Measurements from ENCODE around the gene RARRES2.
A peak's percentile ranks its signal among the peaks of the same experiment; 100 is the strongest.
"Not testable (repeated sequence)": the region's sequence is repeated elsewhere in the genome, so short reads cannot be mapped to it uniquely, and the experiment has no call there.

Gene RARRES2

DNA sequence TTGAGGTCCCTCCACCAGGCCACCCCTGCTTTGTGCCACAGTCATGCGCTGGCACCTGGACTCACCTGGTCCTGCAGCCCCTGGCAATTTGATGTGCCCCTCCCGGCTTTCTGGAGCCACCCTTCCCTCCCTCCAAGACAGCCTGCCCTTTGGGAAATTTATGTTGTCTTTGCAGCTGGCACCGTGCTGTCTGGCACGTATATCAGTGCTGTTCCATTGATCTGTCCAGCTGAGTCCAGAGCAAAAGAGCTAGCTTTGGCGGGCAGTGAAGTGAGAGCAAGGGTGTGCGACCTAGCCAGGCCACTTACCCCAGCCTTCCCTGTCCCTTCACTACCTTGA is 5.7 kb downstream of the RARRES2 start:
- no peak for DNase-seq

DNA sequence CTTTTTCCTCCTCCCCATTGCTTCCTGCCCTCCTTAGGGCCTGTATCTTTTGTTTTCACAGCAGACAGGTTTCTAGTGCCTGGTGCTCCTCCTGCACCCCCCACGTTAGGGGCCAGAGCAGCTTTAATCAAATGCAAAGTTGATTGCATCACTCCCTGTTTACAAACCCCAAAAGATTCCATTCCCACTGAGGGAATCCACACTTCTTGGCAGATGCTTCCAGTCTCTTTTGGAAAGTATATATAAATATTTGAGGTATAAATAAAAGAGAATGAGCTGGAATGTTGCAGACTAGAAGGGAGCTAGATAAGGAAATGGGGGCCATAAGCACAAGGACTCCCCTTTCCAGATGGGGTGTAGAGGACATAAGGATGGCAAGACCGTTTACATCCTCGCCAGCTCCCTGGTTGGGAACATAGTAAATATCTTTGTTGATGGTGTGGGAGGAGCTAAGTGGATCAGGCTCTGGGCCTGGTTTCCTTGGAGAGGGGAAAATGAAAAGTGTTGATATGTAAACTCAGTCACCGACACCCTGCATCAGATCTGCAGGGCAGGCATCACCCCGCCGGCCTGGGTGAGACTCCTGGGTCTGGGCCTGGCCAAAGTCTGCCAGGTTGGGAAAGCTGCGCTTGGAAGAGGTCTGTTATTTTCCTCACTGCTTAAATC is 6.2 kb downstream of the RARRES2 start:
- peak; percentile 32 for DNase-seq

DNA sequence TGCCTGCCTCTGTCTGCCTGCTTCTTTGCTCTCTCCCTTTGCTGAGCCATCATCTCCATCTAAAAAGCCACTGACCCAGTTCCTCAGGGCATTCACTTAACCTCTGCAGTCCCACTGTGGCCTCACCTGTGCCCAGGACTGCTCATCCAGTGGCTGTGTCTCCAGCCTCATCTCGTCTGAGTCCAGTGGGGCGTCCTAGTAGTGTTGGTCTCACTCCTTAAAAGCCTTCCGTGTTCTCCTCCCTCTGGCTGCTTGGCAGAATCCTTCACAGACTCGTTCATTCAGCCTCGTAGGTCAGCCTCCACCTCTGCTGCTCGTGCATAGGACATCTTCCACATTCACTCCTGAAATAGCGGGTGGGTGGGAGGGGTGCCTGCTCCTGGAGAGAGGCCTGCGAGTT is 7.3 kb downstream of the RARRES2 start:
- DNase-seq: no peak

DNA sequence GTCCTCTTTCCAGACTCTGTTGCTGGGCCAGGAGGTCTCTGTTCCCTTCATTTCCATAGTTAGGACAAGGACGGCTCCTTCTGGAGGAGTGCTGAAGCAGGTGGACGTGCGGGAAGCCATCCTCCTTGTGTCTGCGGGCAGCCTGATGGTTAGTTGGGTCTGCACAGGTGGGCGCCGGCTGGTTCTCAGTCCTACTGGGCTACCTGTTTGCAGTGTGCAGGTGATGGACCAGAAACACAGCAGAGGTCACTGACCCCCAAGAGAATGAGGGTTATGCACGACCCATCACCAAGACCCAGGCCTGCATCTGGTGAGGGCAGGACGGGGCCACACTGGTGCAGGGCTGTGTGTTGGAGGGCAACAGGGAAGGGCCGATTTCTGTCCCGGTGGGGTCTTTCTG is 7.8 kb downstream of the RARRES2 start:
- DNase-seq: peak; percentile 32

DNA sequence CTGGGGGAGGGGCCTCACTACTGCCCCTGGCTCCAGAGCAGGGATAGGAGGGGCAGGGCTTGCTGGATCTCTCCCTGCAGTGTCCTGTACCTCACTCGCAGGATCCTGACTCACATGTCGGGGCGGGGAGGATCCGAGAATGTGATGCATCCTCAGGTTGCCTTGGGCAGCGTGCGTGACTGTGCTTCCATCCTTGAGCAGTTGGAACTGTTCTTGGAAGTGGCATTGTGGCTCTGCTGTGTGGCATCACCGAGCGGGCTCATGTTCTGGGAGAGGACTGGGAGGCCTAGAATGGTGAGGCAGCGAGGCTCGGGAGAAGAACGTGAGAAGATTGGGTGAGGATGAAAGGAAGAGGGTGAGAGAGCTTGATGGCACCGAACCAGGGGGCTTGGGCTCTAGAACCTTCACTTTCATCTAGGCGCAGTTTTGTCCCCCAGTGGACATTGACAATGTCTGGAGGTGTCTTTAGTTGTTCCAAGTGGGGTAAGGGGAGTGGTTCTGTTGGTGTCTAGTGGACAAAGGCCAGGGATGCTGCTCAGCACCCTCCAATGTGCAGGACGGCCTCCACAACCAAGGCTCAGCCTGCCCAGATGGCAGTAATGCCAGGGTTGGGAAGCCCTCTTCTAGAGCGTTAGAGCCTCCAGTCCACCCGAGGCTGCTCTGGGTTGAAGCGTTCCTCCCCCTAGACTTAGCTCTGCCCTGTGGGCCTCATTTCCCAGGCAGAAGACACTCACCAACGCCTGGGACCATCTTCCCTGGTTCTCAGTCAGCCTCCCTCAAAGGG is 8.4 kb downstream of the RARRES2 start:
- DNase-seq: no peak

DNA sequence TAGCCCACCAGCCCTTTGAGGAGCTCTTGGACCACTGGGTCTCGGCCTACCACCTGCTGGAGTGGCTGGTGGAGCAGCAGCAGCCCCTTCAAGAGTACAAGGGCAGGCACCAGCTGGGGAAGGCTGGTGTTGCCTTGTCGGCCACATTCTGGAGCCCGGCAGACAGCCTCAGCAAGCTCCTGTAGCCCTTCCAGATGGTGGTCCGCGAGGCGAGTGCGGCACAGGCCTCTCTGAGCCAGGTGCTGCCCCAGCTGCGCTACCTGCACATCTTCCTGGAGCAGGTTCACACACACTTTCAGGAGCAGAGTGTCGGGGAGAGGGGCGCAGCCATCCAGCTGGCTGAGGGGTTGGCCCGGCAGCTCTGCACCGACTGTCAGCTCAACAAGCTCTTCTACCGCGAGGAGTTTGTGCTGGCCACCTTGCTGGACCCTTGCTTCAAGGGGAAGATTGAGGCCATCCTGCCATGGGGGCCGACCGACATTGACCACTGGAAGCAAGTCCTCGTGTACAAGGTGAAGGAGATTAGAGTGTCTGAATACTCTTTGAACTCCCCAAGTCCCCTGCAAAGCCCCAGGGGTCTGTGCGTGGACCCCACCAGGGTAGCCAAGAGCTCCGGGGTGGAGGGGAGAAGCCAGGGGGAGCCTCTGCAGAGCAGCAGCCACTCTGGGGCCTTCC is 11.1 kb downstream of the RARRES2 start:
- DNase-seq: peak; percentile 48

DNA sequence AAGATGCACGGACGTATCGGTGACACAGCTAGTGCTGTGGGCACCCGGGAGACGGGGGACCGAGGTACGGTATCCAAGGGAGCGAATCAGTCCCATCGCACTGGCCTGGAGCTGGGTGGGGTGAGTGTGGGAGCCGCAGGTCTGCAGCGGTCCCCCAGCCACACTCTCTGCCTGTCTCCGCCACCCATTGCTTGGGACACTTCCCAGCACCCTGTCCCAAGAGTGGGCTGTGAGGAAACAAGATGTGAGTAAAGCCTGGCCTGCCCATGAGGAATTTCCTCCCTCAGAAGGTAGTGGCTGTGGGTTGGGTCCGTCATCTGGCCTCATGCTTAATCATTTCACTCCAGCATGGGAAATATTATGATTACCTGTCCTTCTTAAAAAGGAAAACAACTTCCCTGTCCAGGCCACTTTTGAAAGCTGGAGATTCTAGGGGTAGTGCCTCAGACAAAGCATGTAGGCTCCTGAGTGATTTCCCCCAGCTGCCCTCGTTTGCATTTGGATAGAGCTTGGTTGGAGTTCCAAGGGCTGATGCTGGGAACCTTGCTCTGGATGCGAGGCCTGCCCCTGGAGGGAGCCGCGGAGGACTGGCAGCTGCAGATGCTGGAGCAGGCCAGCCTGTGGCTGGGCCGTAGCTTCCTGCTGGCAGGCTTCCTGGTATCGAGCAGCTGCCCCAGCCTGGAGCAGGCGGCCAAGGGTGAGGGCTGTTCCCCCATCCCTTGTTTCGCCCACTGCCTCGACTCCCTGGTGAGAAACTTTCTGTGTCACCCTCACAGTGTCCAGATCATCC is 11.9 kb downstream of the RARRES2 start:
- DNase-seq: peak; percentile 60

DNA sequence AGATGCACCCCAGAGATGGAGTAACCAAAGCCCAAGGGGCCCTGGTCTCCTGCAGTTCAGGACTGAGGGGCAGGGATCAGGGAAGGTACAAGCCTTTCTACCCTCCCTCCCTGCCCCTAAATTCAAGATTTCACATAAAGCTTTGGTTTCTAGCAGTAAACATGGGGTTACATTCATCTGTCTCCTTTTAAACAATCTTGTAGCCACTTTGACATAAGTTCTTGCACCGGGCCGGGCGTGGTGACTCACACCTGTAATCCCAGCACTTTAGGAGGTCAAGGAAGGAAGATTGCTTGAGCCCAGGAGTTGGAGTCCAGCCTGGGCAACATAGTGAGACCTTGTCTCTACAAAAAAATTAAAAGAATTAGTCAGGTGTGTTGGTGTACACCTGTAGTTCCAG is 14.1 kb downstream of the RARRES2 start:
- no peak for DNase-seq

DNA sequence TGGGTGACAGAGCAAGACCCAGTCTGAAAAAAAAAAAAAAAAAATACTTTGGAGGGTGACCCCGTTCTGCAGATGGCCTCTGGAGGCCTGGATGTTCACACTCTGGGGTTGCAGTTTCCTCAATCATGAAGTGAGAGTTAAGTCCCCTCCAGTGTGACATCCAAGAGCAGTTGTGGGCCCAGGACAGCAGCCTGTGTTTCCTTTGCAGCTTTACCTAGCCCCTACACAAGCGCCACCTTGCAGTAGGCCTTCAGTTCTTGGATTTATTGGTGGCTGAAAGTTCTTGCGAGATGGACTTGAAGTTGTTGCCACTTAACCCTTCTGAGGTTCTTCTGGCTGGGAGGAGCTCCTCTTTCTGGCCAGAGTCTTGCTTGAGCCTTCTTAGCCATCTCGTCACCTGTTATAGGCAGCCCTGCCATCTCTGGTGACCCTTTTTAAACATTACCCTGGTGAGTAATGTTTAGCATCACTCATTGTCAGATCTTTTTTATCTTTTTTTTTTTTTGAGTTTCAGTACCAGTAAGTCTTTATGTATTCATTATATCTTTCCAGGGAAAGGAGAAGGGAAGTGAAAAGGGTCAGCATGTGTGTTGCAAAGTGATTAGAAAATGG is 14.7 kb downstream of the RARRES2 start:
- no peak for DNase-seq

DNA sequence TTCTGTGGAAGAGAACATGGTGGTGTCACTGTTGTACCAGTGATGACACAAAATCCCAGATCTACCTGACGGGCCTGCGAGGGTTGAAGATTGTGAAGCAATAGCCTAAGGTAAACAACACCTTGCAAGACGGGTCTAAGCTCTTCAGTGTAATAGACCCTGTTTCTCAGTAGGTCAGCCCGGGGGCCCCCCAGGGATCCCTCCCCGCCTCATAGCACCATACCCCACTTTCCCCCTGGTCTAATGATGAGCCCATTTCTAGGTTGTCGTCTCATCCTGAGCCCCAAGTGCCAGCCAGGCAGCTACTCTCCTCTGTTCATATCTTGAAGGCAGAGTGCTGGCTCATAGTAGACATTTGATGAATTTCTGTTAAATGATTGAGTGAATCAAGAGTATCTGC is 15.5 kb downstream of the RARRES2 start:
- DNase-seq: no peak

DNA sequence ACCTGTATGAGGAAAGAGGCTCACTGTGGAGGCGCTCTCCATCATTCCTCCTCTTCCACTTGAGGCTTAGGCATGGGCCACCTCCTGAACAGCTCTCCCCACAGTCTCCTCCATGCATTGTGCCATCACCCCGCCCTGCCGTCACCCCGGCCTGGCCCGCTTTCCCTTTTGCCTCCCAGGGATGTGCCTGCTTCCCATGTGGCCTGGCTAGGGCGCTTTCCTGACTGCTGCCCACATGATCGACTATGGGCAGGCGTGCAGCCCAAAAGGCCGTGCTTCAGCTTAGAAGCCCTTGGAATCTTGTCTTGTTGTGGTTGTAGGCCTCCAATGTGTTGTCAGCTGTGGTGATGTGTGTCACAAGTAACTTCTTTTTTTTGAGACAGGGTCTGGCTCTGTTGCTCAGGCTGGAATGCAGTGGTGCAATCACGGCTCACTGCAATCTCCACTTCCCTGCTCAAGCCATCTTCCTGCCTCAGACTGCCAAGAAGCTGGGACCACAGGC is 16.3 kb downstream of the RARRES2 start:
- peak; percentile 29 for DNase-seq

DNA sequence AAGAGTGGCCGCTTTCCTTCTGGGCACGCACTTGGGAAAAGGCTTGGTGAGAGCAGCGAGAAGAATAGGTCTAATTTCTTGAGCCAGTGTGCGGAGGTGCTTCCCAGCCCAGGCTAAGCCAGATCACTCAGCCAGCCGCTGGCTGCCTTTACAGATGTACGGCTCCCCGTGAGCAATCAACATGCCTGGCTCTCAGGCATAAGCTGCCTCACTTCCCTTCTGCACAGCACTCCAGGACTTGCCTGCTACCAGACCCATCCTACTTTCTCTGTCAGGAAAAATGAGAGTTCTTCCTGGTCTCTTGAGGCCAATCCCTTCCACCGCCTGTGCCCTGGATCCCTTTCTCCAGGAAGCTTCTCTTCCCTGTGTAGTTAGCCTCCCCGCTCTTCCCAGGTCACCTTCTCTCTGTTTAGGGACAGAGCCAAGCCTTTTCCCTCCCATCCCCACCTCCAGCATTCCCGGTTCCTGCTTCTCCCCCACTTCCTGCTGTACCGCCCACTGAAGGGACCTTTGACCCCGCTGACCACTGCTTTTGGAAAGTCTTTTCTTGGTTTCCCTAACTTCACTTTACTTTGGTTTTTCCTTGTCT is 17.0 kb downstream of the RARRES2 start:
- DNase-seq: peak; percentile 44

DNA sequence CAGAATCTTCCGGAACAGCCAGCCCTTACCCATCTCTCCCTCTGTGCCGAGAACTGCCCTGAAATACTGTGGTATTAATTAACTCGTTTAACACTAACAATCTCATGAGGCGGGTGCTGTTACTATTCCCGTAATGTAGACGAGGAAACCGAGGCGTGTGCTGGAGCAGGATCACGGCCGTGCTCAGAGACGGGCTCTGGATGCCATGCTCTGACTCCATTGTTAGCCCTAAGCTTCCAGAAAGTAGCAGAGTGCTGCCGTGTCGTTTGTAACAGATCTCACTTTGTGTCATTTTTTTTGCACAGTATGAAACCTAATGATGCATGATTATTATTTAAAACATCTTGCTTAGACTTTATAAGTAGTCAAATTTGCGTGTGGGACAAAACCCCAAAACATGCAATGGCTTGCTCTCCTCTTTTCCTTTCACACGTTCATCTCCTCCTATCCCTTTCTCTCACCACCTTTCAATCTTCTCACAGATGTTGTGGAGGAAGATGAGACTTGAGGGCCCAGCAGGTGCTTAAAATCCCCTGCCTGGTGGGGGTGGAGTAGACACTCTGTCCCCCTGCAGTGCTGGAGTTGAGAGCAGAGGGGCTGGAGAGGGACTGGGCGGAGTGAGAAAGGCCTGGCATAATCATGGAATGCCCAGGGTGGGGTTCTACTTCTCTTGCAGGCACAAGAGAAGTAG is 17.6 kb downstream of the RARRES2 start:
- no peak for DNase-seq

DNA sequence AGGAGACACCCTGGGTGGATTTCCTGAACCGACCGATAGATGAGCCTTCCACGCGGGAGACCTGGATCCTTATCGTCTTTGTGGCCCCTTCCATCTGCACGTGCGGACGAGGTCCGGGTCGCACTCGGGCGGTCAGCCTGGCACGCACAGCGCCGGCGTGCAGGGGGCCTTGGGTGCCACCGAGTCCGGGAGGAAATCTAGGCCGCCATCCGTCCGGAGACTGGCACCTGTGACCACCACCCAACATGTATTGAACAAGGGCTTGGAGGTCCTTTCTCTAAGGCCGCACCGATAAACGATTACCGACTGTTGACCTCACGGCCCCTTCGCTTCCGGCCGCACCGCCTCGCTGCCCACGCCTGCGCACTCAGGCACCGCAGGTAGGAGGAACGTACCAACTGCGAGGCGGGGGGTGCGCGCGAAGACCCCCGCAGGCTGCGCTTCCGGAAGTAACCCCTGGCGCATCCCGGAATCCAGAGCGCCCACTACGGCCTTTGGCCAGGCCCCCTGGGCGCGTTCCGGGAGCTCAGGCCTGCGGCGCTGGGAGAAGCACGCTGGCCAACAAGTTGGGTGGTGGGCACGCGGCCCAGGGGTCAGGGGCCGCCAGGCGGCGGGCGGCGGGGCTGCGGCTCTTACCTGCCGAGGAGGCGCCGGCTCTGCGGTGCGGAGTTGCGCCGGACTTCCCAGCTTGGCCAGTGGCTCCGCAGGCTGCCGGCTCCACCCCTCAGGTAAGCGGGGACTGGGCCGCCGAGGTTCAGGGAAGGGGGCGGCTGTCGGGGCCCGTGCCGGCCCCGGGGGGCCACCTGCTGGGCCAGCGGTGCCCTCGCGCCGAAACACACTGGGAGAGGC is 18.4 kb downstream of the RARRES2 start, which contains the start of the genes ACTR3C and LRRC61:
Gene ACTR3C (minus strand): TSS at position 713 of the 849 bp plus-strand sequence. CDS start 28,249 bp downstream, outside the sequence.
Gene LRRC61 (plus strand): TSS at position 523 of the 849 bp plus-strand sequence. CDS start 13,507 bp downstream, outside the sequence.
- peak; percentile 62 for DNase-seq

DNA sequence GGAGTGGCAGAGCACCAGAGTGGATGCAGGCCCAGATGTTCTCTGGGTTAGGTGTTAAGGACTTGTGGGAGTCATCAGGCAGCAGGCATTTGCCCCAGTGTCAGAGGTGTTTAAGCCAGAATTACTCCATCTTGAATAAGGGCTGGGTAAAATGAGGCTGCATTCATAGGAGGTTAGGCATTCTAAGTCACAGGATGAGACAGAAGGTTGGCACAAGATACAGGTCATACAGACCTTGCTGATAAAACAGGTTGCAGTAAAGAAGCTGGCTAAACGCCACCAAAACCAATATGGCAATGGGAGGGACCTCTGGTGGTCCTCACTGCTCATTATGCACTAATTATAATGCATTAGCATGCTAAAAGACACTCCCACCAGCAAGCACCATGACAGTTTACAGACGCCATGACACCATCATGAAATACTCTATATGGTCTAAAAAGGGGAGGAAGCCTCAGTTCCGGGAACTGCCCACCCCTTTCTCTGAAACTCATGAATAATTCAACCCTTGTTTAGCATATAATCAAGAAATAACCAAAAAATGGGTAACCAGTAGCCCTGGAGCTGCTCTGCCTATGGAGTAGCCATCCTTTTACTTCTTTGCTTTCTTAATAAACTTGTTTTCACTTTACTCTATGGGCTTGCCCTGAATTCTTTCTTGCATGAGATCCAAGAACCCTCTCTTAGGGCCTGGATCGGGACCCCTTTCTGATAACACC is 19.2 kb downstream of the RARRES2 start:
- no peak for DNase-seq

DNA sequence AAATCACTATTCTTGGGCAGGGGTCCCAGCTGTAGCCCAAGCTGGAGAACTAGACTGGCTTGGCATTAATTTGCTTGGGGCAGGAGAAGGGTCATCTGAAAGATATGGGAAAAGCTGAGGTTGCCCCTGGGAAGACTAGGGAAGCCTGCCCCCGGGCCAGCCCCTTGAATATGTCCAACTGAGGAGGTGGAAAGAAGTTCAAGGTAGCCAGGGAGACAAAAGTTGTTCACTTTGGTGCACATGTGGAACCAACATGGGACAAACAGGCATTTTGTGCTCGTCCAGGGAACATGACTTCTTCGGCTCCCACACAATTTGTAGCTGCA is 19.7 kb downstream of the RARRES2 start:
- peak; percentile 27 for DNase-seq

DNA sequence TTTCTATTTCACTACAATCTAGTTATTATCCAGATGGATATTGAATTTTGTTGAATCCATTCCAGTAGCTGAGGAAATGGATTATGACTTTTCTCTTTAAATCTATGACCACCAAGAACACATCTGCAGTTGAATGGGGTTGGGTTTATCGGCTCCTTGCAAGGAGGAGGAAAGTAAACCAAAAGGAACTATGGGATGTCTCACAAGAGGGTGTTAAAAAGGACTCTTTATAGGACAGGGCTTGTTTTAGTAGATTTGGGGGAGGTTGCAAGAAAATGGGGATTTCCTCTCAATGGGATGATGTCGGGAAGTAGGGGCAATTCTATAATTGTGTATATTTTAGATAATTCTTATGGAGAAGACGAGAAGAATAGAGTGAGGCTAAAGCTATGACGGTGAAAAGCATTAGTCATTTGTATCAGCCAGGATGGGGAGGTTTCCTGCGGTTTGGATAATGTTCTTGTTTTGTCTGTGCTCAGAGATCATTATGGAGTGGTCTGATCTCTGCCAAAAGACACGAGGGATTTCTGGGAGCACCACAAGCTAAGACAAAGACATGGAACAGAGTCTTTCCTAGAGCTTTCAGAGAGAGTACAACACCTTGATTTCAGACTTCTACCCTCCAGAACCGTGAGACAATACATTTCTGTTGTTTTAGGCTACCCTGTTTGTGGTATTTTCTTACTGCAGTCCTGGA is 23.5 kb downstream of the RARRES2 start:
- DNase-seq: no peak

DNA sequence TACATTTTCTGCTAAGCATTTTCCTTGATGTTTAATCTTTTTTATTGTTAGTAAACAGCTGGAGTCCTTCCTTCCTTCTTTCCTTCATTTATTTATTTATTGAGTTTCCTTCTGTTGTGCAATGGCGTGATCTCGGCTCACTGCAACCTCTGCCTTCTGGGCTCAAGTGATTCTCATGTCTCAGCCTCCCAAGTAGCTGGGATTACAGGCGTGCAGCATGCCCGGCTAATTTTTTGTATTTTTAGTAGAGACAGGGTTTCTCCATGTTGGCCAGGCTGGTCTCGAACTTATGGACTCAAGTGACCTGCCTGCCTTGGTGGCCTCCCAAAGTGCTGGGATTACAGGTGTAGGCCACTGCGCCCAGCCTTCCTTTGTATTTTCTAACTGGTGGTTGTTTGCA is 24.4 kb downstream of the RARRES2 start:
- DNase-seq: not testable (repeated sequence)

DNA sequence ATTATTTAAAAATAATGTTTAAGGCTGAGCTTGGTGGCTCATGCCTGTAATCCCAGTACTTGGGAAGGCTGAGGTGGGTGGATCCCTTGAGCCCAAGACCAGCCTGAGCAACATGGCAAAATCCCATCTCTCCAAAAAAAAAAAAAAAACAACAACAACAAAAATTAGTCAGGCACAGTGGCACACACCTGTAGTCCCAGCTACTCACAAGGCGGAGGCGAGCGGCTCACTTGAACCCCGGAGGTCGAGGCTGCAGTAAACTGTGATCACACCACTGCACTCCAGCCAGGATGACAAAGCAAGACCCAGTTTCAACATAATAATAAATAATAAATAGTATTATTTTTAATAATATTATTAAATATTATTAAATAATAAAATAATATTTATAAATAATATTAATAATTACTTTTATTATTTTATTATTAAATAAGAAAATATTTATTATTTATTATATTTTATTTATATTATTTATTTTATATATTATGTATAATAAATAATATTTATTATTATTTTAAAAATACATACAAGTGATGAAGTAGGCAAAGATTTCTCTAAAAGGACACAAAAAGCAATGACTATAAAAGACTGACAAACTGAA is 26.7 kb downstream of the RARRES2 start:
- no peak for DNase-seq
